ENCODE data around the gene SMIM3. TPM values are rescaled to one million over a fixed set of nuclear protein-coding genes. Genes with fewer than 3 reads are reported as not detected.
"Not testable (repeated sequence)": the region's sequence is repeated elsewhere in the genome, so short reads cannot be mapped to it uniquely, and the experiment has no call there.

SMIM3 gene
- polyA plus RNA-seq, 1 donor from 2014 or later, result 3.7 TPM

GRCh38 chr5:150836703-150837102 lies 58.1 kb downstream of the SMIM3 start:
- Histone ChIP-seq H3K36me3 (ENCODE audit: insufficient read depth, low read length) (no peaks in the 10 kb centered on the region), H3K4me2 (ENCODE audit: low read length) (no peak overlapping the region), H3K9me3 (ENCODE audit: low read length) (no peaks in the 10 kb centered on the region), H3K27ac (ENCODE audit: low read length) (no peak overlapping the region), H3K9ac (ENCODE audit: low read length) (no peak overlapping the region), H3K27me3 (ENCODE audit: insufficient read depth, low read depth, low read length) (no peaks in the 10 kb centered on the region), H3K9me2 (ENCODE audit: insufficient read depth, low read length) (no peaks in the 10 kb centered on the region), H4K20me1 (ENCODE audit: insufficient read depth) (no peaks in the 10 kb centered on the region), H3K4me3 (ENCODE audit: low read length) (no peak overlapping the region), H3K79me2 (replicated peaks; ENCODE audit: insufficient read depth, low read length) (no peaks in the 10 kb centered on the region), H3F3A (ENCODE audit: insufficient read depth, low read length, poor library complexity, severe bottlenecking) (no peaks in the 10 kb centered on the region), H2AFZ (ENCODE audit: low read depth, low read length) (no peak overlapping the region)
- no peak for TF ChIP-seq SMC3 (conservative IDR thresholded peaks at IDR 0.05; ENCODE audit: poor library complexity)
- TF ChIP-seq TAF1 (IDR thresholded peaks at IDR 0.05; ENCODE audit: low read depth), result no peak
- no peak for TF ChIP-seq RAD21 (conservative IDR thresholded peaks at IDR 0.05)
- TF ChIP-seq REST (IDR thresholded peaks at IDR 0.05; ENCODE audit: borderline replicate concordance), result no peak
- TF ChIP-seq CTCF (IDR thresholded peaks at IDR 0.05; ENCODE audit: poor library complexity, severe bottlenecking), result no peak
- no peak for TF ChIP-seq EZH2 (IDR thresholded peaks at IDR 0.05; ENCODE audit: borderline replicate concordance, insufficient read depth, low read length, poor library complexity, severe bottlenecking)
- no peak for TF ChIP-seq MXI1 (conservative IDR thresholded peaks at IDR 0.05; ENCODE audit: poor library complexity, severe bottlenecking)
- TF ChIP-seq EP300 (conservative IDR thresholded peaks at IDR 0.05; ENCODE audit: poor library complexity, severe bottlenecking), result no peak
- no peak for TF ChIP-seq POLR2AphosphoS5 (IDR thresholded peaks at IDR 0.05)

- H3K27ac ChIP-seq (ENCODE audit: low read length); H3K4me3 ChIP-seq (ENCODE audit: low read length); H3K79me2 ChIP-seq (replicated peaks; ENCODE audit: insufficient read depth, low read length); H4K20me1 ChIP-seq (ENCODE audit: insufficient read depth); H3K27me3 ChIP-seq (ENCODE audit: insufficient read depth, low read depth, low read length); H2AFZ ChIP-seq (ENCODE audit: low read depth, low read length); H3K9me3 ChIP-seq (ENCODE audit: low read length); H3K9ac ChIP-seq (ENCODE audit: low read length); H3K9me2 ChIP-seq (ENCODE audit: insufficient read depth, low read length); H3K4me2 ChIP-seq (ENCODE audit: low read length); H3F3A ChIP-seq (ENCODE audit: insufficient read depth, low read length, poor library complexity, severe bottlenecking); H3K36me3 ChIP-seq (ENCODE audit: insufficient read depth, low read length): not testable (repeated sequence)
These were observed 66.8 kb downstream of the SMIM3 start for GRCh38 chr5:150845185-150845859.

DNA sequence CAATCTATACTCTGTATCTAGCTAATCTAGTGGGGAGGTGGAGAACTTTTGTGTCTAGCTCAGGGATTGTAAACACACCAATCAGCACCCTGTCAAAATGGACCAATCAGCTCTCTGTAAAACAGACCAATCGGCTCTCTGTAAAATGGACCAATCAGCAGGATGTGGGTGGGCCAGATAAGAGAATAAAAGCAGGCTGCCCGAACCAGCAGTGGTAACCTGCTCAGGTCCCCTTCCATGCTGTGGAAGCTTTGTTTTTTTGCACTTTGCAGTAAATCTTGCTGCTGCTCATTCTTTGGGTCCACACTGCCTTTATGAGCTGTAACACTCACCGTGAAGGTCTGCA lies 67.7 kb downstream of the SMIM3 start, which contains the start of gene IRGM:
Gene IRGM (plus strand): TSS at position 214 of the 346 bp plus-strand sequence. CDS start 1,603 bp downstream, outside the sequence.
- not testable (repeated sequence) for H3K79me2 ChIP-seq (replicated peaks; ENCODE audit: insufficient read depth, low read length); H3K4me3 ChIP-seq (ENCODE audit: low read length); H3K9me2 ChIP-seq (ENCODE audit: insufficient read depth, low read length); H3K4me2 ChIP-seq (ENCODE audit: low read length); H3K9me3 ChIP-seq (ENCODE audit: low read length); H4K20me1 ChIP-seq (ENCODE audit: insufficient read depth); H3K36me3 ChIP-seq (ENCODE audit: insufficient read depth, low read length); H3K27me3 ChIP-seq (ENCODE audit: insufficient read depth, low read depth, low read length); H3F3A ChIP-seq (ENCODE audit: insufficient read depth, low read length, poor library complexity, severe bottlenecking); H3K9ac ChIP-seq (ENCODE audit: low read length); H2AFZ ChIP-seq (ENCODE audit: low read depth, low read length); H3K27ac ChIP-seq (ENCODE audit: low read length)

Other genes with a start within 250 kb of the SMIM3 start
- 0.14 TPM in 1 of 2 replicates, not detected in the other for gene SYNPO, start 138.1 kb upstream of the SMIM3 start, polyA plus RNA-seq
- not detected in 2 replicates for gene MYOZ3, start 117.5 kb upstream of the SMIM3 start, polyA plus RNA-seq
- 65.9 and 67.9 TPM in 2 replicates for gene RBM22, start 77.7 kb upstream of the SMIM3 start, polyA plus RNA-seq
- gene DCTN4, start 19.7 kb upstream of the SMIM3 start, polyA plus RNA-seq, result 117 and 135 TPM in 2 replicates
- 0.28 TPM in 1 of 2 replicates, not detected in the other for gene IRGM, start 67.8 kb downstream of the SMIM3 start, polyA plus RNA-seq
- 126 and 133 TPM in 2 replicates for gene ZNF300, start 126.2 kb downstream of the SMIM3 start, polyA plus RNA-seq
- gene GPX3, start 241.8 kb downstream of the SMIM3 start, polyA plus RNA-seq, result 4.0 and 5.1 TPM in 2 replicates

Measured in neural cell (in vitro differentiated cells).